ENCODE measurements around the gene VEZT.
"Not testable (repeated sequence)": the region's sequence is repeated elsewhere in the genome, so short reads cannot be mapped to it uniquely, and the experiment has no call there.

The VEZT gene

GRCh38 chr12:95262808-95263207, 45.2 kb downstream of the VEZT start:
- no peak for DNase-seq

DNA sequence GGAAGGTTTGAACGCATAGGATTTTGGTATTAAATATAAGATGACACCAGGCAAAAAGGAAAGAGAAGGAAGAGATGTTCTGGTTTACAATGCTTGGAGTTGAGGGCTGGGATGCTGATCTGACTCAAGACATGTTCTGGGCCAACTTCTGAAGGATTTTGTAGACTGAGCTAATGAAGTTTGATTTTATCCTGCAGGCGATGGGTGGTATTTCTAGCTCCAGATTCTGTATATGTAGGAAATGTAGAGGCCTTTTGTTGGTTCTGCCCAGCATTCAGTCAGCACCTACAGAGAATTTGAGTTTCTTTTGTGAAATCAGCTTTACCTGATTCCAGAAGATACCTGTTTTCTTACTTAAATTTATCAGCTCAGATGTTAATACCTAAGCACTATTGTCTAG, 48.2 kb downstream of the VEZT start:
- DNase-seq, result no peak

DNA sequence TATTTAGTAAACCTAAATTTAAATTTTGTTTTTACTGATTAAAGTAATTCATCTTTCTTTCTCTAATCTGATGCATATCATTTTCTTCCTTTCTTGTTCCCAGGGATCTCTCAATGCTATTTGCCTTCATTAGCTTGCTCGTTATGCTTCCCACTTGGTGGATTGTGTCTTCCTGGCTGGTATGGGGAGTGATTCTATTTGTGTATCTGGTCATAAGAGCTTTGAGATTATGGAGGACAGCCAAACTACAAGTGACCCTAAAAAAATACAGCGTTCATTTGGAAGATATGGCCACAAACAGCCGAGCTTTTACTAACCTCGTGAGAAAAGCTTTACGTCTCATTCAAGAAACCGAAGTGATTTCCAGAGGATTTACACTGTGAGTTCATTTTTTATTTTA, 48.6 kb downstream of the VEZT start:
- no peak for DNase-seq

GRCh38 chr12:95269892-95270291, 52.3 kb downstream of the VEZT start:
- DNase-seq, result no peak

DNA sequence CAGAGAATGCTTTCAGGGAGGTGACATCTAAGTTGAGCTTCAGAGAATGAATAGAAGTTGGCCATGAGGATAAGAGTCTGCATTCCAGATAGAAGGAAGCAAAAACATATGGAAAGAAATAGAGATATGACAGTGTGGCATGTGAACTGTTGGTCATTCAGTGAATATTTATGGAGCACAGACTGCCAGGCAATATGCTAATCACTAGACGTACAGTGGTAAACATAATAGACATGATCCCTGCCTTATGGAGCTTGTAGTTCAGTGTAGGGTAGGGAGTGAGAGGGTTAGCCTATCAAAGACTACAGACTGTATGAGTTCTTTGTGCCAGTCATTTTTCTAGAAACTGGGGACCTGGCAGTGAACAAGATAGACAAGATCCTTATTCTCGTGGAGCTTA, 53.9 kb downstream of the VEZT start:
- no peak for DNase-seq

GRCh38 chr12:95277139-95277538, 59.5 kb downstream of the VEZT start:
- no peak for DNase-seq

- DNase-seq, result no peak
Measured at GRCh38 chr12:95279856-95280255, 62.2 kb downstream of the VEZT start.

DNA sequence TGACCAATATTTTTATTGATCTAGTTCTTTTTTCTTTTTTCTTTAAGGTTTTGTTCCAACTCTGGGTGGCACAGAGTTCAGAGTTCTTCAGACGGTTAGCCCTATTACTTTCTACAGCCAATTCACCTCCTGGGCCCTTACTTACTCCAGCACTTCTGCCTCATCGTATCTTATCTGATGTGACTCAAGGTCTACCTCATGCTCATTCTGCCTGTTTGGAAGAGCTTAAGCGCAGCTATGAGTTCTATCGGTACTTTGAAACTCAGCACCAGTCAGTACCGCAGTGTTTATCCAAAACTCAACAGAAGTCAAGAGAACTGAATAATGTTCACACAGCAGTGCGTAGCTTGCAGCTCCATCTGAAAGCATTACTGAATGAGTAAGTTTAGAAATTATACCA, 64.7 kb downstream of the VEZT start:
- DNase-seq, result no peak

DNA sequence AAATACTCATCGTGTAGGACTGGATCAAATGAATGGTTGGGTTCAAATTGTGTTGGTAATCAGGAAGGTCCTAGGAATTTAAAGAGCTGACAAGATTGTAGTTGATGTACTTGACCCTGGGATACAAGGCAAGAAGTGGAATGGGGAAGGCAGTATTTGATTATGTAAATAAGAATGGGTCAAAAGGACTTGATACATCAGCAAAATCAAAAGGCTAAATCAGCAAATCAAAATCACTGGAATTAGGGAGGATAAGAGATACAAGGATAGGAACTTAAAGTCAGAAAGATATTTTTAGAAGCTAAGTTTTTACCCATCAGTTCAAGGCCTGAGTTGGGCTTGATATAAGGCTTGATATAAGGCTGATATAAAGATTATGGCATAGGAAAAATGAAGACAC, 65.8 kb downstream of the VEZT start:
- DNase-seq, result no peak

DNA sequence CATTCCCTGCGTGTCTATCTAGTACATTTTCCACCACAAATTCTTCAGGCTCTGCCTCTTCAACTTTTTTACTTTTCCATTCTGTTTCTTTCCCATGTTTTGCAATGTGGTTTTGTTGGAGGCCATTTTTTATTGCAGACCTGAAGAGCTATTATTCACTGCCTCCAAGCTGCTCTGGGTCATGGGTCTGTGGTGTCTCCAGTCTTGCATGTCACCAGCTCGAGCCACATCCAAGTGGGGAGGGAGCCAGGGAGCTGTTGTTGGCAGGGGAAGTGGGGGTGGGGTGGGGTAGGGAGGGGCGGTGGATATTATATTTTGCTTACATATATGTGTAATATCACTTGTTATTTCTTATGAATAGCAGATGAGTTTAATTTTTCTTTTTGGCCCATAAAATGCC, 69.1 kb downstream of the VEZT start:
- DNase-seq, result no peak

DNA sequence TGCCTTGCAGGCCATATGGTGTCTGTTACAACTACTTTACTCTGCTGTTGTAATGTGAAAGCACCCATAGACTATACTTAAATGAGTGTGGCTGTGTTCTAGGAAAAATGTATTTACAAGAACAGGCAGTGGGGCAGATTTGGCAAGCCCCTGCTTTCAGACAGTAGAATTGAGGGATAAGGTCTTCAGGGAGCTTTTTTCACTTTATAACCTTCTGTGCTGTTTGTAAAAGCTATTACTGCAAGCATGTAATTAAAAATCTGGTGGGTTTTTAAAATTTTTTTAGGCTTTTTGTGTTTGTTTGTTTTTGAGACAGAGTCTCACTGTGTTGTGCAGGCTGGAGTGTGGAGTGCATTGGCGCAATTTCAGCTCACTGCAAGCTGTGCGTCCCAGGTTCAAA, 73.9 kb downstream of the VEZT start:
- no peak for DNase-seq

- DNase-seq, result no peak
Measured at GRCh38 chr12:95298916-95299315, 81.3 kb downstream of the VEZT start.

DNA sequence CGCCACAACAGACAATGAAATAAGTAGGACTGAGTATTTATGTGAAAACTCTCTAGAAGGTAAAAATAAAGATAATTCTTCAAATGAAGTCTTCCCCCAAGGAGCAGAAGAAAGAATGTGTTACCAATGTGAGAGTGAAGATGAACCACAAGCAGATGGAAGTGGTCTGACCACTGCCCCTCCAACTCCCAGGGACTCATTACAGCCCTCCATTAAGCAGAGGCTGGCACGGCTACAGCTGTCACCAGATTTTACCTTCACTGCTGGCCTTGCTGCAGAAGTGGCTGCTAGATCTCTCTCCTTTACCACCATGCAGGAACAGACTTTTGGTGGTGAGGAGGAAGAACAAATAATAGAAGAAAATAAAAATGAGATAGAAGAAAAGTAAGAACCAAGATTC, 82.7 kb downstream of the VEZT start:
- DNase-seq, result no peak

GRCh38 chr12:95303476-95303875, 85.9 kb downstream of the VEZT start:
- DNase-seq, result no peak

DNA sequence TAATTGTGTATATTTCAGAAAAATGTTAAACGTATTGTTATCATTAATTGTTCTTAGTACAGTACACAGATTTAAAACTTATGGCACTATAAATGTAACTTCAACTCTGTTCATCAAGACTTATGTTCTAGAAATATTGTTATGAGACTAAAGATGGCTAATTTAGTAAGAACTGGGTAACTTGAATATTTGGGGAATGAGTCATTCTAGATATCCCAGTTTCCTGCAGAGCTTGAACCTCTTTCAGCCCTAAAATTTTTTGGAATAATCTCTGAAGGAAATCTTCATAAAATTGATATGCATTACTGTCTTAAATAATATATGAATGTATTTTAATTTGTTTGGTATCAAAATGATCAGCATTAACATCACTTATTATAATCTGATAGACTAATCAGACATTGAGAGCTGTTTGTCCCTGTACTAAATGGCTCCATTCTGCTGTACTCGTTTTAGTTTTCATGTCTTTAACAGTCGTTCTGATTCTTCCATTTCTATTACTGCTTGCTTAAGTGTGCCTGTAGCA, 87.1 kb downstream of the VEZT start:
- DNase-seq, result no peak

- DNase-seq, result no peak
Measured at GRCh38 chr12:95312656-95313055, 95.0 kb downstream of the VEZT start.

DNA sequence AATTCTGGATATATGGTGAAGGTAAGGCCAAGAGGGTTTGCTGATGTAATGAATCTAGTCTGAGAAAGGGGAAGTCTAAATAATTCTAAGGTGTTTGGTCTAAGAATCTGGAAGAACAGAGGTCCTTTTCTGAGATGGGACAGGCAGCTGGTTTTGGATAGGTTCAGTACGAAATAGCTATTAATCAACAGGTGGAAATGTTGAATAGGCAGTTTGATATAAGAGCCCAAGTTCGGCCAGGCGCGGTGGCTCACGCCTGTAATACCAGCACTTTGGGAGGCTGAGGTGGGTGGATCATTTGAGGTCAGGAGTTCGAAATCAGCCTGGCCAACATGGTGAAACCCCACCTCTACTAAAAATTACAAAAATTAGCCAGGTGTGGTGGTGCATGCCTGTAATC, 97.1 kb downstream of the VEZT start:
- DNase-seq, result not testable (repeated sequence)

DNA sequence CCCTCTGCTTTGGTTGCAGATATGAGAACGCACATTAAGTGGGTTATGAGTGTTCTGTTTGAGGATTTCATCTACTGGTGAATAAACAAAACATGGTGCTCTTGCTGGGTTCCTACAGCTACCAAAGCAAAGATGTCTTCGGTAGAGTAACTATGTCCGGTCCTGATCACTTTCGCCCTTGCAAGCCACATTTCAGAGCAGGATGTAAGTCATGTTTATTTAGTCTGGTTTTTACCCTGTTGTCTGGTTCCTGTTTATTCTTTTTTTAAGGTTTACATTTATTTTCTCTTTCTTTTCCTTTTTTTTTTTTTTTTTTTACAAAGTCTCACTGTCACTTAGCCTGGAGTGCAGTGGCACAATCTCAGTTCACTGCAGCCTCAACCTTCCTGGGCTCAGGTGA, 99.2 kb downstream of the VEZT start:
- no peak for DNase-seq

GRCh38 chr12:95318071-95318545, 100.5 kb downstream of the VEZT start:
- no peak for DNase-seq

- no peak for DNase-seq
Measured at GRCh38 chr12:95319694-95320331, 102.2 kb downstream of the VEZT start.

GRCh38 chr12:95321516-95322246, 104.1 kb downstream of the VEZT start:
- DNase-seq, result no peak

- DNase-seq, result no peak
Measured at GRCh38 chr12:95322326-95322725, 104.7 kb downstream of the VEZT start.

DNA sequence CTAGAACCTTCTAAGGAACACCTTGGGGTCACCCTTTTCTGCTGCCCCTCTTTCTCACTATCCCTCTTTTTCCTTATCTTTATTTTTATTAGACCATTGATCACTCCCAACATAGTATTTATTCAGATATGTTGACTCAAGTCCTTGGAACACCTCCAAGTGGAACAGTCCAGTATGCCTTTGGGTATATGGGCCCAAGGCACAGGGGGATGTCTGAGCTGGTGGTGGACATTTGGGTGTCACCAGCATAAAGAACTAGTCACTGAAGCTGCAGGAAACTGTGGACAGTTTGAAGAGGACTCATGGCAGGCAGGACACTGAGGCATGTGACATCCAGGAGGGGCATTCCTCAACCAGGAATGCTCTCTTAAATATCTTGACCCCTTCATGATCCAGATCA, 105.6 kb downstream of the VEZT start:
- no peak for DNase-seq

GRCh38 chr12:95324246-95324645, 106.6 kb downstream of the VEZT start:
- not testable (repeated sequence) for DNase-seq

- DNase-seq, result no peak
Measured at GRCh38 chr12:95325501-95325900, 107.9 kb downstream of the VEZT start.
